HepG2 (cell line): Measurements from ENCODE around the gene CD300C.

Experiments used
- ARNT ChIP-seq: fragments of 450-650 bp; IDR thresholded peaks from 2 replicates; pipeline ENCODE4 v1.6.1; 2017
- JUN ChIP-seq: sonication (generic); formaldehyde crosslinking; IDR thresholded peaks from 2 replicates; pipeline ENCODE4 v1.4.0; 2020; ENCODE audit warnings: mild to moderate bottlenecking, missing genetic modification reagents
- PAF1 ChIP-seq: IDR thresholded peaks from 2 replicates; pipeline ENCODE4 v1.6.1; 2016; ENCODE audit warnings: missing genetic modification reagents, missing compliant biosample characterization

GRCh38 chr17:74573169-74573568 is 27.3 kb upstream of the CD300C start:
- TF ChIP-seq ARNT (no peak), JUN (CRISPR knock-in tag) (no peak), PAF1 (CRISPR knock-in tag) (no peak)
